SJSA1 (cell line): ENCODE measurements around the gene TTC9. TPM values are rescaled to one million over a fixed set of nuclear protein-coding genes. Genes with fewer than 3 reads are reported as not detected.
A peak's percentile ranks its signal among the peaks of the same experiment; 100 is the strongest.

Experiments
- DNase-seq, 2 experiments: peaks; one replicate each; pipeline ENCODE4 v3.0.0-alpha.2; 2015 to 2020; ENCODE audit warnings: low spot score in 2 of 2, low read depth in 1 of 2
- H3K27ac ChIP-seq: fragments of 250-450 bp; sonication (Bioruptor Pico); 2 replicates; pipeline ENCODE4 v1.5.1; 2020; ENCODE audit warnings: mild to moderate bottlenecking, moderate library complexity
- H3K27me3 ChIP-seq: fragments of 250-450 bp; sonication (Bioruptor Pico); replicated peaks from 2 replicates; pipeline ENCODE4 v1.5.1; 2020; ENCODE audit warnings: mild to moderate bottlenecking, moderate library complexity
- H3K36me3 ChIP-seq: fragments of 250-450 bp; sonication (Bioruptor Pico); 2 replicates; pipeline ENCODE4 v1.5.1; 2020; ENCODE audit warnings: mild to moderate bottlenecking
- H3K4me1 ChIP-seq: fragments of 250-450 bp; sonication (Bioruptor Pico); replicated peaks from 2 replicates; pipeline ENCODE4 v1.6.1; 2021; ENCODE audit warnings: mild to moderate bottlenecking
- H3K4me3 ChIP-seq: fragments of 250-450 bp; sonication (Bioruptor Pico); 2 replicates; pipeline ENCODE4 v1.5.1; 2020; ENCODE audit warnings: mild to moderate bottlenecking
- H3K9me3 ChIP-seq: fragments of 250-450 bp; sonication (Bioruptor Pico); replicated peaks from 2 replicates; pipeline ENCODE4 v1.5.1; 2020; ENCODE audit warnings: mild to moderate bottlenecking
- total RNA-seq: library from RNA; depleted of rRNA; stranded (reverse); fragments of >200 nt; shearing (Covaris generic); gene quantifications from 2 replicates; pipeline ENCODE4 v1.2.3, GENCODE V29; 2014

Gene TTC9
- total RNA-seq, 1 experiment from 2014 or later: 0.18 TPM

- Histone ChIP-seq H3K27me3 (no peaks in the 10 kb centered on the region), H3K27ac (no peak overlapping the region), H3K36me3 (no peaks in the 10 kb centered on the region), H3K4me1 (no peaks in the 10 kb centered on the region), H3K4me3 (no peak overlapping the region), H3K9me3 (no peaks in the 10 kb centered on the region)
- no peak for DNase-seq
Measured at GRCh38 chr14:70624972-70625371, 16.7 kb upstream of the TTC9 start.

GRCh38 chr14:70631948-70632347, 9.8 kb upstream of the TTC9 start:
- Histone ChIP-seq H3K27me3 (no peaks in the 10 kb centered on the region), H3K4me3 (no peak overlapping the region), H3K9me3 (no peaks in the 10 kb centered on the region), H3K27ac (no peak overlapping the region), H3K36me3 (no peaks in the 10 kb centered on the region), H3K4me1 (no peaks in the 10 kb centered on the region)
- DNase-seq: no peak

GRCh38 chr14:70635971-70636595, 5.6 kb upstream of the TTC9 start:
- Histone ChIP-seq H3K27me3 (peaks cover 28% of the 10 kb centered on the region), H3K4me3 (no peak overlapping the region), H3K27ac (no peak overlapping the region), H3K36me3 (no peaks in the 10 kb centered on the region), H3K9me3 (no peaks in the 10 kb centered on the region), H3K4me1 (peaks cover 3% of the 10 kb centered on the region)
- DNase-seq: no peak

- no peaks in the 10 kb centered on the region for H3K9me3 ChIP-seq
- H3K27me3 ChIP-seq: peaks cover 46% of the 10 kb centered on the region
- H3K4me1 ChIP-seq: peaks cover 11% of the 10 kb centered on the region
- H3K36me3 ChIP-seq: no peaks in the 10 kb centered on the region
- H3K27ac ChIP-seq: no peak overlapping the region
- no peak for DNase-seq
- no peak overlapping the region for H3K4me3 ChIP-seq
Measured at GRCh38 chr14:70638416-70638815, 3.3 kb upstream of the TTC9 start.

GRCh38 chr14:70640938-70641547, 673 bp upstream of the TTC9 start:
- peaks cover 61% of the 10 kb centered on the region for H3K27me3 ChIP-seq
- no peaks in the 10 kb centered on the region for H3K36me3 ChIP-seq
- DNase-seq: peak in 1 of 2 experiments; percentile 9
- H3K9me3 ChIP-seq: no peaks in the 10 kb centered on the region
- no peak overlapping the region for H3K27ac ChIP-seq
- H3K4me3 ChIP-seq: peak overlapping the region; percentile 40
- peaks cover 11% of the 10 kb centered on the region for H3K4me1 ChIP-seq

GRCh38 chr14:70642303-70643235, 853 bp downstream of the TTC9 start:
- no peaks in the 10 kb centered on the region for H3K36me3 ChIP-seq
- peaks cover 11% of the 10 kb centered on the region for H3K4me1 ChIP-seq
- peak overlapping the region; percentile 40 for H3K4me3 ChIP-seq
- H3K27me3 ChIP-seq: peaks cover 60% of the 10 kb centered on the region
- H3K9me3 ChIP-seq: no peaks in the 10 kb centered on the region
- no peak overlapping the region for H3K27ac ChIP-seq
- peak in 1 of 2 experiments; percentile 7 for DNase-seq

GRCh38 chr14:70643967-70644366, 2.3 kb downstream of the TTC9 start:
- no peak overlapping the region for H3K27ac ChIP-seq
- no peaks in the 10 kb centered on the region for H3K36me3 ChIP-seq
- peaks cover 11% of the 10 kb centered on the region for H3K4me1 ChIP-seq
- H3K9me3 ChIP-seq: no peaks in the 10 kb centered on the region
- no peak for DNase-seq
- no peak overlapping the region for H3K4me3 ChIP-seq
- H3K27me3 ChIP-seq: peaks cover 53% of the 10 kb centered on the region

- H3K27me3 ChIP-seq: peaks cover 38% of the 10 kb centered on the region
- no peak overlapping the region for H3K4me3 ChIP-seq
- peaks cover 11% of the 10 kb centered on the region for H3K4me1 ChIP-seq
- no peak for DNase-seq
- no peaks in the 10 kb centered on the region for H3K9me3 ChIP-seq
- H3K36me3 ChIP-seq: no peaks in the 10 kb centered on the region
- H3K27ac ChIP-seq: no peak overlapping the region
Measured at GRCh38 chr14:70645892-70646291, 4.2 kb downstream of the TTC9 start.

GRCh38 chr14:70646705-70647104, 5.0 kb downstream of the TTC9 start:
- H3K27ac ChIP-seq: no peak overlapping the region
- H3K9me3 ChIP-seq: no peaks in the 10 kb centered on the region
- no peak for DNase-seq
- peaks cover 6% of the 10 kb centered on the region; the same call in 1 of the 2 replicates for H3K4me1 ChIP-seq
- H3K36me3 ChIP-seq: no peaks in the 10 kb centered on the region
- peaks cover 33% of the 10 kb centered on the region for H3K27me3 ChIP-seq
- H3K4me3 ChIP-seq: no peak overlapping the region

GRCh38 chr14:70648346-70648745, 6.6 kb downstream of the TTC9 start:
- no peak for DNase-seq
- Histone ChIP-seq H3K9me3 (no peaks in the 10 kb centered on the region), H3K27me3 (peaks cover 19% of the 10 kb centered on the region), H3K36me3 (no peaks in the 10 kb centered on the region), H3K4me1 (no peaks in the 10 kb centered on the region), H3K4me3 (no peak overlapping the region), H3K27ac (no peak overlapping the region)

GRCh38 chr14:70649803-70650202, 8.1 kb downstream of the TTC9 start:
- no peaks in the 10 kb centered on the region for H3K36me3 ChIP-seq
- 0 out of 2 replicates have a peak, but pooled peaks cover 7% of the 10 kb centered on the region for H3K27me3 ChIP-seq
- no peaks in the 10 kb centered on the region for H3K9me3 ChIP-seq
- H3K4me1 ChIP-seq: no peaks in the 10 kb centered on the region
- DNase-seq: no peak
- H3K27ac ChIP-seq: no peak overlapping the region
- no peak overlapping the region for H3K4me3 ChIP-seq

GRCh38 chr14:70651522-70651921, 9.8 kb downstream of the TTC9 start:
- no peaks in the 10 kb centered on the region for H3K36me3 ChIP-seq
- 0 out of 2 replicates have a peak, but pooled peaks cover 1% of the 10 kb centered on the region for H3K27me3 ChIP-seq
- H3K4me3 ChIP-seq: no peak overlapping the region
- H3K4me1 ChIP-seq: no peaks in the 10 kb centered on the region
- H3K27ac ChIP-seq: no peak overlapping the region
- DNase-seq: no peak
- H3K9me3 ChIP-seq: no peaks in the 10 kb centered on the region

GRCh38 chr14:70652871-70653270, 11.2 kb downstream of the TTC9 start:
- H3K4me3 ChIP-seq: no peak overlapping the region
- H3K9me3 ChIP-seq: no peaks in the 10 kb centered on the region
- no peak for DNase-seq
- H3K27ac ChIP-seq: no peak overlapping the region
- no peaks in the 10 kb centered on the region for H3K4me1 ChIP-seq
- H3K36me3 ChIP-seq: no peaks in the 10 kb centered on the region
- H3K27me3 ChIP-seq: no peaks in the 10 kb centered on the region

- H3K27ac ChIP-seq: no peak overlapping the region
- no peak for DNase-seq
- H3K4me3 ChIP-seq: no peak overlapping the region
- no peaks in the 10 kb centered on the region for H3K9me3 ChIP-seq
- H3K4me1 ChIP-seq: no peaks in the 10 kb centered on the region
- H3K27me3 ChIP-seq: peaks cover 6% of the 10 kb centered on the region; the same call in 1 of the 2 replicates
- H3K36me3 ChIP-seq: no peaks in the 10 kb centered on the region
Measured at GRCh38 chr14:70653662-70654061, 11.9 kb downstream of the TTC9 start.
